Purkinje cell (primary cell): ENCODE data around the gene IFIT5. TPM values are rescaled to one million over a fixed set of nuclear protein-coding genes. Genes with fewer than 3 reads are reported as not detected.

ENCODE experiments used
- polyA plus RNA-seq: library from polyadenylated mRNA; unstranded; fragments of >200 nt; fragmentation: Nextera tagmentation; gene quantifications from 2 replicates; pipeline ENCODE4 v1.2.1, GENCODE V29; 2014

The IFIT5 gene
- polyA plus RNA-seq = 5.9 and 11.0 TPM in 2 replicates

GRCh38 chr10:89414146-89414878, at the start of gene IFIT5:
Gene IFIT5 (plus strand): TSS chr10:89414568. CDS start chr10:89414799, 231 bp downstream.

GRCh38 chr10:89377705-89378637, 36.4 kb upstream of the IFIT5 start, which contains the start of gene IFIT1B:
Gene IFIT1B (plus strand): TSS chr10:89378056. CDS start chr10:89378136, 80 bp downstream.

GRCh38 chr10:89391907-89392756, 22.2 kb upstream of the IFIT5 start, which contains the start of gene IFIT1:
Gene IFIT1 (plus strand): TSS chr10:89392623. CDS start chr10:89392713, 90 bp downstream.

Other genes with a start within 250 kb of the IFIT5 start
- gene CH25H, start 207.3 kb upstream of the IFIT5 start, polyA plus RNA-seq = not detected in 2 replicates
- 33.1 and 50.0 TPM in 2 replicates for gene LIPA, start 162.8 kb upstream of the IFIT5 start, polyA plus RNA-seq
- 1.8 and 2.9 TPM in 2 replicates for gene IFIT2, start 112.5 kb upstream of the IFIT5 start, polyA plus RNA-seq
- 10.5 and 16.0 TPM in 2 replicates for gene IFIT3, start 86.6 kb upstream of the IFIT5 start, polyA plus RNA-seq
- not detected in 2 replicates for gene IFIT1B, start 36.5 kb upstream of the IFIT5 start, polyA plus RNA-seq
- 4.3 and 20.3 TPM in 2 replicates for gene IFIT1, start 21.9 kb upstream of the IFIT5 start, polyA plus RNA-seq
- gene SLC16A12, start 121.0 kb downstream of the IFIT5 start, polyA plus RNA-seq = not detected in 2 replicates
- gene PANK1, start 230.7 kb downstream of the IFIT5 start, polyA plus RNA-seq = 2.2 and 7.9 TPM in 2 replicates